H9 (cell line): ENCODE results near the gene SCCPDH. TPM values are rescaled to one million over a fixed set of nuclear protein-coding genes. Genes with fewer than 3 reads are reported as not detected.

ENCODE experiments used
- DNase-seq: peaks from one replicate; pipeline ENCODE4 v3.0.0-alpha.2; 2017
- H2AFZ ChIP-seq: one replicate; pipeline ENCODE4 v1.6.1; 2013; ENCODE audit warnings: mild to moderate bottlenecking, low read length, control low read depth, moderate library complexity
- H2AK5ac ChIP-seq: 2 replicates; pipeline ENCODE4 v1.6.1; 2013; ENCODE audit warnings: low read length, control low read depth, mixed read lengths; ENCODE audit not compliant: insufficient read length
- H2BK120ac ChIP-seq: one replicate; pipeline ENCODE4 v1.6.1; 2013; ENCODE audit warnings: low read depth, mild to moderate bottlenecking, low read length, control low read depth, inconsistent platforms; ENCODE audit not compliant: poor library complexity, severe bottlenecking
- H2BK12ac ChIP-seq: 2 replicates; pipeline ENCODE4 v1.6.1; 2013; ENCODE audit warnings: low read length, control low read depth, mixed read lengths, low read depth; ENCODE audit not compliant: insufficient read length
- H2BK15ac ChIP-seq: 2 replicates; pipeline ENCODE4 v1.6.1; 2013; ENCODE audit warnings: low read depth, low read length, control low read depth
- H2BK20ac ChIP-seq: one replicate; pipeline ENCODE4 v1.6.1; 2013; ENCODE audit warnings: low read depth, mild to moderate bottlenecking, low read length, control low read depth, inconsistent platforms; ENCODE audit not compliant: poor library complexity, severe bottlenecking
- H2BK5ac ChIP-seq: 2 replicates; pipeline ENCODE4 v1.6.1; 2013; ENCODE audit warnings: low read length, control low read depth, mixed read lengths; ENCODE audit not compliant: insufficient read length
- H3K14ac ChIP-seq: 2 replicates; pipeline ENCODE4 v1.6.1; 2013; ENCODE audit warnings: low read length, control low read depth; ENCODE audit not compliant: insufficient read depth
- H3K18ac ChIP-seq: 2 replicates; pipeline ENCODE4 v1.6.1; 2013; ENCODE audit warnings: low read depth, mild to moderate bottlenecking, mixed read lengths, low read length, control low read depth; ENCODE audit not compliant: insufficient read length
- H3K23ac ChIP-seq: 2 replicates; pipeline ENCODE4 v1.6.1; 2013; ENCODE audit warnings: low read length, control low read depth, mixed read lengths, low read depth; ENCODE audit not compliant: insufficient read length
- H3K23me2 ChIP-seq: 2 replicates; pipeline ENCODE4 v1.6.1; 2013; ENCODE audit warnings: low read depth, mild to moderate bottlenecking, mixed read lengths, low read length, control low read depth; ENCODE audit not compliant: insufficient read length, poor library complexity, severe bottlenecking
- H3K27ac ChIP-seq: 2 replicates; pipeline ENCODE4 v1.5.1; 2013; ENCODE audit warnings: low read length, control low read depth, mixed read lengths, low read depth; ENCODE audit not compliant: insufficient read length
- H3K27me3 ChIP-seq: 2 replicates; pipeline ENCODE4 v1.6.1; 2013; ENCODE audit warnings: low read length, control low read depth, inconsistent platforms; ENCODE audit not compliant: insufficient read depth
- H3K4ac ChIP-seq: 2 replicates; pipeline ENCODE4 v1.6.1; 2013; ENCODE audit warnings: low read depth, mild to moderate bottlenecking, control low read depth, inconsistent platforms, low read length, moderate library complexity
- H3K4me1 ChIP-seq: 2 replicates; pipeline ENCODE4 v1.6.1; 2013; ENCODE audit warnings: low read length, control low read depth, inconsistent platforms; ENCODE audit not compliant: insufficient read depth
- H3K4me2 ChIP-seq: 2 replicates; pipeline ENCODE4 v1.6.1; 2013; ENCODE audit warnings: low read length, control low read depth, mixed read lengths; ENCODE audit not compliant: insufficient read length, insufficient read depth
- H3K56ac ChIP-seq: 2 replicates; pipeline ENCODE4 v1.6.1; 2013; ENCODE audit warnings: low read depth, mild to moderate bottlenecking, mixed read lengths, low read length, control low read depth; ENCODE audit not compliant: insufficient read length
- H3K79me1 ChIP-seq: 2 replicates; pipeline ENCODE4 v1.6.1; 2013; ENCODE audit warnings: low read depth, mild to moderate bottlenecking, moderate library complexity, low read length, control low read depth, inconsistent platforms; ENCODE audit not compliant: insufficient read depth, poor library complexity, severe bottlenecking
- H3K79me2 ChIP-seq: 2 replicates; pipeline ENCODE4 v1.6.1; 2013; ENCODE audit warnings: low read length, control low read depth, inconsistent platforms; ENCODE audit not compliant: insufficient read depth
- H3K9ac ChIP-seq: 2 replicates; pipeline ENCODE4 v1.6.1; 2013; ENCODE audit warnings: low read length, control low read depth, mixed read lengths; ENCODE audit not compliant: insufficient read length; ENCODE audit errors: extremely low read depth
- H3K9me3 ChIP-seq: one replicate; pipeline ENCODE4 v1.6.1; 2013; ENCODE audit warnings: low read depth, low read length, inconsistent platforms; ENCODE audit not compliant: control insufficient read depth
- H3T11ph ChIP-seq: one replicate; pipeline ENCODE4 v1.6.1; 2013; ENCODE audit warnings: mild to moderate bottlenecking, low read length, control low read depth, inconsistent platforms
- H4K20me1 ChIP-seq: one replicate; pipeline ENCODE4 v1.6.1; 2013; ENCODE audit not compliant: control insufficient read depth, insufficient read length, insufficient read depth
- H4K5ac ChIP-seq: 2 replicates; pipeline ENCODE4 v1.6.1; 2013; ENCODE audit warnings: low read depth, mild to moderate bottlenecking, mixed read lengths, low read length, control low read depth; ENCODE audit not compliant: insufficient read length
- H4K8ac ChIP-seq: replicated peaks from 2 replicates; pipeline ENCODE4 v1.6.1; 2013; ENCODE audit warnings: low read length, control low read depth, mixed read lengths, low read depth; ENCODE audit not compliant: insufficient read length
- H4K91ac ChIP-seq: 2 replicates; pipeline ENCODE4 v1.6.1; 2013; ENCODE audit warnings: low read depth, mild to moderate bottlenecking, moderate library complexity, mixed read lengths, low read length, control low read depth; ENCODE audit not compliant: insufficient read length
- H3K27ac Mint-ChIP-seq, 3 experiments: 2 replicates in 2 of 3; 3 replicates in 1 of 3; pipeline ENCODE4 v1.8.0; 2020 to 2021; ENCODE audit warnings: mixed read lengths in 3 of 3, mild to moderate bottlenecking in 1 of 3, moderate library complexity in 1 of 3
- H3K27me3 Mint-ChIP-seq: 2 replicates; pipeline ENCODE4 v1.8.0; 2021; ENCODE audit warnings: low read depth, mild to moderate bottlenecking, moderate library complexity, mixed read lengths
- H3K36me3 Mint-ChIP-seq, 3 experiments: 2 replicates in 2 of 3; 3 replicates in 1 of 3; pipeline ENCODE4 v1.8.0; 2020 to 2021; ENCODE audit warnings: low read depth in 3 of 3, mixed read lengths in 3 of 3; ENCODE audit not compliant: insufficient read depth in 1 of 3
- H3K4me1 Mint-ChIP-seq, 2 experiments: 2 replicates each; pipeline ENCODE4 v1.8.0; 2020; ENCODE audit warnings: mixed read lengths in 2 of 2
- H3K4me3 Mint-ChIP-seq, 2 experiments: 2 replicates in 1 of 2; 3 replicates in 1 of 2; pipeline ENCODE4 v1.8.0; 2020 to 2021; ENCODE audit warnings: mild to moderate bottlenecking in 2 of 2, mixed read lengths in 2 of 2, moderate library complexity in 1 of 2
- H3K9me3 Mint-ChIP-seq, 2 experiments: 2 replicates in 1 of 2; 3 replicates in 1 of 2; pipeline ENCODE4 v1.8.0; 2020; ENCODE audit warnings: mild to moderate bottlenecking in 2 of 2, mixed read lengths in 2 of 2, moderate library complexity in 1 of 2
- WGBS: extraction: QIAGEN DNeasy Blood & Tissue Kit; methylation state at CpG from one replicate; pipeline ENCODE4 v1.1.7; 2013; ENCODE audit warnings: missing lambda C conversion rate, low lambda C conversion rate, mixed read lengths; ENCODE audit not compliant: insufficient read length; ENCODE audit errors: extremely low coverage; 5-methylcytosine and 5-hydroxymethylcytosine counted together
- total RNA-seq: library from RNA; stranded (reverse); gene quantifications from 2 replicates; pipeline ENCODE4 v1.2.1, GENCODE V29; 2021
- TF ChIP-seq, protein P1 (sequence below): fragments of 200-600 bp; sonication (generic); conservative IDR thresholded peaks from 3 replicates; pipeline ENCODE4 v1.8.0; 2021; ENCODE audit warnings: antibody characterized with exemption, mild to moderate bottlenecking

Gene SCCPDH
- total RNA-seq, 1 experiment from 2014 or later: 20.7 TPM

DNA sequence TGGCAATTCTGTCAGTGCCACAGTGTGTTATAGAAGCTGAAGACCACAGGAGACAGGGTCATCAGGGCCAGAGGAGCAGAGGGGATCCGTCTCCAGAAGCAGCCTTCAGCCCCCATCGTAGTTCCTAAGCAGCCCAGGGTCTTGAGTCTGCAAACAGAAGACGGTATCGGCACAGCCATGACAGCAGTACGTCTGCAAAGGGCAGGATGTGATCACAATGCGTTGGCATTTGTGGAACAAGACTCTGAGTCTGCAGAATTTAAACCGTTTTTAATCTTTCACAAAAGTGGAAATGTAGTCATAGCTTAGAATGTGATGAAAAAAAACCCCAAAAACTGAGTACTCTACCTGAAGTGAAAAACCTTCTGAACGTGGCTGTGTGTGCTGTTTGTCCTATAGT lies 44.0 kb upstream of the SCCPDH start:
- Histone ChIP-seq H3K4me1 (no peaks in the 10 kb centered on the region), H3K27me3 (no peaks in the 10 kb centered on the region), H3K4me2 (no peak overlapping the region), H3K79me1 (no peaks in the 10 kb centered on the region), H3K56ac (no peak overlapping the region), H2BK5ac (no peak overlapping the region), H3K9me3 (no peaks in the 10 kb centered on the region), H3K14ac (no peak overlapping the region), H4K20me1 (no peaks in the 10 kb centered on the region), H3K9ac (no peak overlapping the region), H2BK20ac (no peak overlapping the region), H2BK12ac (no peak overlapping the region), H3T11ph (no peak overlapping the region), H3K4ac (no peak overlapping the region), H4K5ac (no peak overlapping the region), H3K79me2 (no peaks in the 10 kb centered on the region), H4K91ac (no peak overlapping the region), H3K23ac (no peak overlapping the region), H2AK5ac (no peak overlapping the region), H4K8ac (no peak overlapping the region), H3K18ac (no peak overlapping the region), H3K23me2 (no peaks in the 10 kb centered on the region), H3K27ac (no peak overlapping the region), H2AFZ (no peak overlapping the region), H2BK15ac (no peak overlapping the region), H2BK120ac (no peak overlapping the region)
- TF ChIP-seq, protein P1, sequence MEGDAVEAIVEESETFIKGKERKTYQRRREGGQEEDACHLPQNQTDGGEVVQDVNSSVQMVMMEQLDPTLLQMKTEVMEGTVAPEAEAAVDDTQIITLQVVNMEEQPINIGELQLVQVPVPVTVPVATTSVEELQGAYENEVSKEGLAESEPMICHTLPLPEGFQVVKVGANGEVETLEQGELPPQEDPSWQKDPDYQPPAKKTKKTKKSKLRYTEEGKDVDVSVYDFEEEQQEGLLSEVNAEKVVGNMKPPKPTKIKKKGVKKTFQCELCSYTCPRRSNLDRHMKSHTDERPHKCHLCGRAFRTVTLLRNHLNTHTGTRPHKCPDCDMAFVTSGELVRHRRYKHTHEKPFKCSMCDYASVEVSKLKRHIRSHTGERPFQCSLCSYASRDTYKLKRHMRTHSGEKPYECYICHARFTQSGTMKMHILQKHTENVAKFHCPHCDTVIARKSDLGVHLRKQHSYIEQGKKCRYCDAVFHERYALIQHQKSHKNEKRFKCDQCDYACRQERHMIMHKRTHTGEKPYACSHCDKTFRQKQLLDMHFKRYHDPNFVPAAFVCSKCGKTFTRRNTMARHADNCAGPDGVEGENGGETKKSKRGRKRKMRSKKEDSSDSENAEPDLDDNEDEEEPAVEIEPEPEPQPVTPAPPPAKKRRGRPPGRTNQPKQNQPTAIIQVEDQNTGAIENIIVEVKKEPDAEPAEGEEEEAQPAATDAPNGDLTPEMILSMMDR: no peak
- DNase-seq: no peak
- Mint-ChIP-seq H3K36me3 (no peaks in the 10 kb centered on the region), H3K4me1 (no peaks in the 10 kb centered on the region), H3K4me3 (no peak overlapping the region), H3K9me3 (no peaks in the 10 kb centered on the region; a peak in 1 of 5 replicates), H3K27me3 (peaks cover 1% of the 10 kb centered on the region; the same call in 1 of the 2 replicates), H3K27ac (no peak overlapping the region)
- no CpG with 5 or more reads among the region's 8 CpGs for WGBS
